ENCODE results near the gene NSF. TPM values are rescaled to one million over a fixed set of nuclear protein-coding genes. Genes with fewer than 3 reads are reported as not detected.
"Not testable (repeated sequence)": the region's sequence is repeated elsewhere in the genome, so short reads cannot be mapped to it uniquely, and the experiment has no call there.

The NSF gene
- total RNA-seq, 2 donors from 2014 or later, result 29.7 to 41.0 TPM

DNA sequence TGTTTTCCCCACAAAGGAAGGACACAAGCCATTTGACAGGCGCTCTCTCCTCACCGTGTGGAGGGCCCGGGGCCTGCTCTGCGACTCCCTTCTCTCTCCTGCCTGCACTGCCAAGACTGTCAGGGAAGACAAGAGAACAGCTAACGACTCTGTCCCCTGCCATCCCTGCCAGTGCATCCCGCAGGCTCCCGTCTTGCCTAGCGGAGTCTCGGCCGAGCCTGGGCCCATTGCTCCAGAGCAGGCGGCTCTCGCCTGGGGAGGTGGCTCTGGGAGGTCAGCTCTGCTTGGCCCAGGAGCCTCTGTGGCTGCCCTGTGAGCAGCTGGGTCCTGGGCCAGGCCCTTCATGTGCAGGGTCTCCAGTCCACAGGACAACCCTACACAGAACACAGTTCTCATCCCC, 175.0 kb downstream of the NSF start:
- Histone ChIP-seq H3K4me3 (ENCODE audit: low read length) (no peak overlapping the region), H3K27me3 (ENCODE audit: control insufficient read depth, insufficient read depth, low read length, poor library complexity, severe bottlenecking) (no peaks in the 10 kb centered on the region), H3K4me1 (ENCODE audit: control insufficient read depth, insufficient read depth, low read length) (peaks cover 5% of the 10 kb centered on the region), H3K27ac (ENCODE audit: low read depth, low read length) (no peak overlapping the region), H3K36me3 (ENCODE audit: control insufficient read depth, insufficient read depth, low read length) (peaks cover 41% of the 10 kb centered on the region), H3K9ac (ENCODE audit: extremely low read depth, low read length, poor library complexity, severe bottlenecking) (no peak overlapping the region), H3K9me3 (ENCODE audit: control insufficient read depth, low read length) (no peaks in the 10 kb centered on the region)
- TF ChIP-seq, protein P1, sequence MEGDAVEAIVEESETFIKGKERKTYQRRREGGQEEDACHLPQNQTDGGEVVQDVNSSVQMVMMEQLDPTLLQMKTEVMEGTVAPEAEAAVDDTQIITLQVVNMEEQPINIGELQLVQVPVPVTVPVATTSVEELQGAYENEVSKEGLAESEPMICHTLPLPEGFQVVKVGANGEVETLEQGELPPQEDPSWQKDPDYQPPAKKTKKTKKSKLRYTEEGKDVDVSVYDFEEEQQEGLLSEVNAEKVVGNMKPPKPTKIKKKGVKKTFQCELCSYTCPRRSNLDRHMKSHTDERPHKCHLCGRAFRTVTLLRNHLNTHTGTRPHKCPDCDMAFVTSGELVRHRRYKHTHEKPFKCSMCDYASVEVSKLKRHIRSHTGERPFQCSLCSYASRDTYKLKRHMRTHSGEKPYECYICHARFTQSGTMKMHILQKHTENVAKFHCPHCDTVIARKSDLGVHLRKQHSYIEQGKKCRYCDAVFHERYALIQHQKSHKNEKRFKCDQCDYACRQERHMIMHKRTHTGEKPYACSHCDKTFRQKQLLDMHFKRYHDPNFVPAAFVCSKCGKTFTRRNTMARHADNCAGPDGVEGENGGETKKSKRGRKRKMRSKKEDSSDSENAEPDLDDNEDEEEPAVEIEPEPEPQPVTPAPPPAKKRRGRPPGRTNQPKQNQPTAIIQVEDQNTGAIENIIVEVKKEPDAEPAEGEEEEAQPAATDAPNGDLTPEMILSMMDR (conservative IDR thresholded peaks at IDR 0.05), result no peak
- peaks cover 12% of the 10 kb centered on the region for H3K4me1 Mint-ChIP-seq
- peak; percentile 53 for DNase-seq
- no peaks in the 10 kb centered on the region for H3K9me3 Mint-ChIP-seq
- no peaks in the 10 kb centered on the region for H3K27me3 Mint-ChIP-seq (ENCODE audit: insufficient read depth)
- peaks cover 63% of the 10 kb centered on the region for H3K36me3 Mint-ChIP-seq (ENCODE audit: low read depth)
- no peak overlapping the region for H3K27ac Mint-ChIP-seq
- WGBS, 2 experiments (ENCODE audit: insufficient coverage in 1 of 2, insufficient read length in 1 of 2), result 92 to 98% methylated on average over 8 to 12 of the region's 12 CpGs
- no peak overlapping the region for H3K4me3 Mint-ChIP-seq

DNA sequence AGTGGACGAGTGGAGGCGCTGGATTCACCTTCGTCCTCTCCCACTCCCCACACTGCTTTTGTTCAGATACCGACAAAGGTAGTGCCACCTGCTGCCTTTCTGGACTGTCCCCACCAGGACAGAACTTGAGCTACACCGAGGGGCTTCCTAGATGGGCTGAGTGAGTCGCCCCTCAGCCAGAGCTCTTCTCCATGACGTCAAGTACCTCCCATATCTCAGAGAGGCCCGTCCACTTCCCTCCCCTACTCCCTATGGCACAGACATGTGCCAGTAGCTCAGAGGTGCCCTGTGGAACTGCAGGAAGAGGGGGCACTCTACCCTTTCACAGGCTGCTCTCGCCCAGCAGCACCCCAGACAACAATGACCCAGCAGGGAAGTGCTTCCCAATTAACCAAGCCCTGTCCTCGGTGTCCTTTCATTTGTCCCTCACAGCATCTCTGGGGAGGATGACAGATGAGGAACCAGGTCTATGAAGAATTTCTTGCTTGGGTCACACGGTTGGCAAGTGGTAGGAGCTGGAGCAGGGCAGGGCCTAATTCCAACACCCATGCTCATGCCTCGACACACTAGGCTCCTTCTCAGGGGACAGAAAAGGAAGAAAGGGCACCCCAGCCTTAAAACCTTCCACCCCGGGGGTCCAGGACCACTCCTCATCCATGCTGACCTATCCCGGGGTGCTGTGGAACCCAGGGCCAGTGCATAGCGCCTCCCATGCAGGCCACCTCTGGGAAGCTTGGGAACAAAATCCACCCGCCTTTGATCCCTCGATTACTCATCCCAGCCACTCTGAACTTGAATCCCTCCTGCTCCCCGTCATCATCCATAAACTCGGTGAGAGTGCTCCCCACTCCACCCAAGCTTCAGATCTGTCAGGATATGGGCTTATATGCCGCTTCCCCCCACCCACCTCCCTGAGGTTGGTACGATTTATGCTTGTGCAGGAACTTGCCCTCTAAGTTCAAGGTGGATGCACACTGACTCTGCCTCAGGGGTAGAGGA, 176.3 kb downstream of the NSF start:
- TF ChIP-seq, protein P1 (conservative IDR thresholded peaks at IDR 0.05), result peak; percentile 15
- Mint-ChIP-seq H3K4me1 (peaks cover 12% of the 10 kb centered on the region), H3K27me3 (ENCODE audit: insufficient read depth) (no peaks in the 10 kb centered on the region), H3K27ac (peak overlapping the region; percentile 52), H3K4me3 (no peak overlapping the region), H3K9me3 (no peaks in the 10 kb centered on the region), H3K36me3 (ENCODE audit: low read depth) (peaks cover 54% of the 10 kb centered on the region)
- whole genome bisulfite sequencing, 2 experiments (ENCODE audit: insufficient coverage in 1 of 2, insufficient read length in 1 of 2), result 94 to 96% methylated on average over 9 to 21 of the region's 21 CpGs
- no peaks in the 10 kb centered on the region for H3K27me3 ChIP-seq (ENCODE audit: control insufficient read depth, insufficient read depth, low read length, poor library complexity, severe bottlenecking)
- H3K4me1 ChIP-seq (ENCODE audit: control insufficient read depth, insufficient read depth, low read length), result peaks cover 8% of the 10 kb centered on the region
- no peak overlapping the region for H3K4me3 ChIP-seq (ENCODE audit: low read length)
- peak; percentile 50 for DNase-seq
- no peak overlapping the region for H3K27ac ChIP-seq (ENCODE audit: low read depth, low read length)
- H3K9me3 ChIP-seq (ENCODE audit: control insufficient read depth, low read length), result no peaks in the 10 kb centered on the region
- no peak overlapping the region for H3K9ac ChIP-seq (ENCODE audit: extremely low read depth, low read length, poor library complexity, severe bottlenecking)
- peaks cover 31% of the 10 kb centered on the region for H3K36me3 ChIP-seq (ENCODE audit: control insufficient read depth, insufficient read depth, low read length)

DNA sequence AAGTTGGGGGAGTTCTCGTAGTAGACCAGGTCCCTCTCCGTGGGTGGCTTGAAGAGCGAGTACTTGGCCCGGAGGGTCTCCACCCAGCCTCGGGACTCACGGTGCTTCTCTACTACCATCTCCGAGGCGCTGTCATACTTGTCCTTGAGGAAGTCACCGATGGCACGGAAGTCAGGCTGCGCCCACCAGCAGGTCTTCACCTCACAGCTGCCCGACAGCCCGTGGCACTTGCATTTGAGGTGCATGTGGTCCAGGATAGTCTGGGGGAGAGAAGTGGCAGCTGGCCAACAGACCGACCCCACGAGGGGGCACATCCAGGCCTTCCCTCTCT, 178.0 kb downstream of the NSF start:
- H3K9ac ChIP-seq (ENCODE audit: extremely low read depth, low read length, poor library complexity, severe bottlenecking), result no peak overlapping the region
- Mint-ChIP-seq H3K36me3 (ENCODE audit: low read depth) (peaks cover 46% of the 10 kb centered on the region), H3K9me3 (no peaks in the 10 kb centered on the region), H3K4me3 (no peak overlapping the region), H3K27me3 (ENCODE audit: insufficient read depth) (no peaks in the 10 kb centered on the region), H3K4me1 (peaks cover 17% of the 10 kb centered on the region), H3K27ac (no peak overlapping the region)
- H3K27ac ChIP-seq (ENCODE audit: low read depth, low read length), result no peak overlapping the region
- peaks cover 16% of the 10 kb centered on the region for H3K36me3 ChIP-seq (ENCODE audit: control insufficient read depth, insufficient read depth, low read length)
- no peaks in the 10 kb centered on the region for H3K27me3 ChIP-seq (ENCODE audit: control insufficient read depth, insufficient read depth, low read length, poor library complexity, severe bottlenecking)
- DNase-seq, result peak; percentile 44
- peaks cover 17% of the 10 kb centered on the region for H3K4me1 ChIP-seq (ENCODE audit: control insufficient read depth, insufficient read depth, low read length)
- WGBS, 2 experiments (ENCODE audit: insufficient coverage in 1 of 2, insufficient read length in 1 of 2), result 97 to 98% methylated on average over 11 to 15 of the region's 15 CpGs
- TF ChIP-seq, protein P1 (conservative IDR thresholded peaks at IDR 0.05), result no peak
- no peaks in the 10 kb centered on the region for H3K9me3 ChIP-seq (ENCODE audit: control insufficient read depth, low read length)
- no peak overlapping the region for H3K4me3 ChIP-seq (ENCODE audit: low read length)

DNA sequence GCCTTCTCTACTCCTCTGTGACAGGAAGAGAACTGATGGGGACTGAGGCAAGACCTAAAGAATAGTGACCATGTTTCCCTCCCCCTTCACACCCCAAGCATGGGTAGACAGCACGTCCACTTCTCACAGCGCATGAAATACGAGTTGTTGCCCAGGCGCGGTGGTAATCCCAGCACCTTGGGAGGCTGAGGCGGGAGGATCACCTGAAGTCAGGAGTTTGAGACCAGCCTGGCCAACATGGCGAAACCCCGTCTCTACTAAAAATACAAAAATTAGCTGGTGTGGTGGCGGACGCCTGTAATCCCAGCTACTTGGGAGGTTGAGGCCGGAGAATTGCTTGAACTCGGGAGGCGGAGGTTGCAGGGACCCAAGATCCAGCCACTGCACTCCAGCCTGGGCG, 178.4 kb downstream of the NSF start:
- not testable (repeated sequence) for H3K9ac ChIP-seq (ENCODE audit: extremely low read depth, low read length, poor library complexity, severe bottlenecking); H3K9me3 ChIP-seq (ENCODE audit: control insufficient read depth, low read length); H3K4me3 ChIP-seq (ENCODE audit: low read length); H3K27ac Mint-ChIP-seq; H3K4me3 Mint-ChIP-seq; H3K27ac ChIP-seq (ENCODE audit: low read depth, low read length); DNase-seq; H3K9me3 Mint-ChIP-seq; H3K27me3 ChIP-seq (ENCODE audit: control insufficient read depth, insufficient read depth, low read length, poor library complexity, severe bottlenecking); H3K27me3 Mint-ChIP-seq (ENCODE audit: insufficient read depth)
- H3K4me1 ChIP-seq (ENCODE audit: control insufficient read depth, insufficient read depth, low read length), result peaks cover 21% of the 10 kb centered on the region
- peaks cover 43% of the 10 kb centered on the region for H3K36me3 Mint-ChIP-seq (ENCODE audit: low read depth)
- H3K36me3 ChIP-seq (ENCODE audit: control insufficient read depth, insufficient read depth, low read length), result peaks cover 12% of the 10 kb centered on the region
- H3K4me1 Mint-ChIP-seq, result peaks cover 21% of the 10 kb centered on the region
- WGBS, 2 experiments (ENCODE audit: insufficient coverage in 1 of 2, insufficient read length in 1 of 2), result 95 to 97% methylated on average over 11 to 14 of the region's 14 CpGs

Data from endodermal cell (in vitro differentiated cells).